Hematopoietic multipotent progenitor cell treated with erythropoietin and hydrocortisone succinate and interleukin-3 and kit ligand, for 17 days (in vitro differentiated cells): ENCODE measurements around the gene LRRC4B.

Source experiments
- DNase-seq: peaks from one replicate; pipeline ENCODE4 v3.0.0-alpha.2; 2015; ENCODE audit warnings: low spot score

The LRRC4B gene

DNA sequence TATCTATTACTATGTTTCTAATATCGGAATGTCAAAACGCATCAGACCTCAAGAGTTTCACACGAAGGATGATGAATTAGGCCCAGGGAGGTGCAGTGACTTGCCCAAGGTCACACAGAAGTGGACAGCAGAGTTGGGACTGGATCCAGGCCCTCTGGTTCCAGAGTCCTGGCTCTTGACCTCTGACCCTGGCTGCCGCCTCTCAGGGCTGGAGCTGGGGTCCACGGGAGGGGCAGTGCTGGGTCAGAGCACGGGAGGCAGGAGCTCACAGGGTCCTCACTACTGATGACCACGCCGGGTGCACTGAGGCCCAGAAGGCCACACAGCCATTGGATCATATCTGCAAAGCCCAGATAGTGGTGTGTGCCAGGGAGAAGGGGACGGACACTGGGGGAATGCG is 45.4 kb downstream of the LRRC4B start:
- DNase-seq, result no peak

DNA sequence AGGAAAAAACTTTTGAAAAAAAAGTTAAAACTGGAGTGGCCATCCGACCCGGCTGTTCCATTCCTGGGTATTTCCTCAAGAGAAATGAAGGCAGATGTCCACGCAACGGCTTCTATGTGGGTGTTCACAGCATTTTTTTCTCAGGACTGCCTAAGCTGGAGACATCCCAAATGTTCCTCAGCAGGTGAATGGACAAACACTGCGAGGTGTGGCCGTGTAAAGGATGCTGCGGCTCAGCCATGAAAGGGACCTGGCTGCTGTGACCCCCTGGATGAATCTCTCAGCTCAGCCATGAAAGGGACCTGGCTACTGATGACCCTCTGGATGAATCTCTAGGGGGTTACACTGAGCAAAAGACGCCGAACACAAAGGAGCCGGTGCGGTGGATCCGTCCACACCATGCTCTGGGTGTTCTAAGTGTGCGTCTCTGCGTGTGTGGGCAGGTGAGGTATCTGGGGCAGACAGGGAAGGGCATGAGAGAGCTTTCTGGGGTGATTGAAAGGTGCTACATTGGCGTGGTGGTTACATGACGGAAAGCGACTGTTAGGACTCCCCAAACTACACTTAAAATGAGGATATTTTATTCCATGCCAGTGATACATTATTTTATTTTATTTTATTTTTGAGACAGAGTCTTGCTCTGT is 47.3 kb downstream of the LRRC4B start:
- DNase-seq, result no peak

- DNase-seq, result no peak
Measured at GRCh38 chr19:50519006-50519575, 49.1 kb downstream of the LRRC4B start.

DNA sequence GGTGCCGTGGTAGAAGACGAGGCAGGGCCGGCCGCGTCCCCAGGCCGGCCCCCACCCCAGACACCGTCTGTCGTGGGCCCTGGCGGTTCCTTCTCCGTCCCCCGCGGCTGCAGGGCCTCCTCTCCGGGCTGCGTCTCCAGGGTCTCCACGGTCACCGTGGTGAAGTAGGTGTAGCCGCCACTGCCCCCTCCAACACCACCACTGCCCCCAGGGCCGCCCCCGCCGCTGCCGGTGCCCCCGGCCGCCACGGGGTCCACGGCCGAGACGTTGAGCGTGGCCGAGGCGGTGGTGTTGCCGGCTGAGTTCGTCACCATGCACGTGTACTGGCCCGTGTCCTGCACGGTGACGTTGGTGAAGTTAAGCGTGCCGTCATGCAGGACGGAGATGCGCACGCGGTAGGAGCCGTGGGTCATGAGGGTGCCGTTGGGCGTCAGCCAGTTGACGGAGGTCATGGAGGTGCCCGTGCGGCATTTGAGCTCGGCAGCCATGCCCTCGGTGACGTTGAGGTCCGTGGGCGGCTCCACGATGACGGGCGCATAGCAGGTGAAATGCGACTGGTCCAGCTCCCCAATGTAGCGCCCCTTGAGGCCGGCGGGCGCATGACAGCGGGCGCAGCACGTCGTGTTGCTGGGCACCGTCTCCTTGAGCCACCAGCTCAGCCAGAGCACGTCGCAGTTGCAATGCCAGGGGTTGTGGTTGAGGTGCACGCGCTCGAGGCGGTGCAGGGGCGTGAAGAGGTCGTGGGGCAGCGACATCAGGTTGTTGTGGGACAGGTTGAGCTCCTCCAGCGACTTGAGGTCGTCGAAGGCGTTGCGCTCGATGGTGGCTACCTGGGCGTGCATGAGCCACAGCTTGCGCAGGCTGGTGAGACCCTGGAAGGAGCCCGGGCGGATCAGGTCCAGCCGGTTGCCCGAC is 49.9 kb downstream of the LRRC4B start:
- DNase-seq, result no peak

DNA sequence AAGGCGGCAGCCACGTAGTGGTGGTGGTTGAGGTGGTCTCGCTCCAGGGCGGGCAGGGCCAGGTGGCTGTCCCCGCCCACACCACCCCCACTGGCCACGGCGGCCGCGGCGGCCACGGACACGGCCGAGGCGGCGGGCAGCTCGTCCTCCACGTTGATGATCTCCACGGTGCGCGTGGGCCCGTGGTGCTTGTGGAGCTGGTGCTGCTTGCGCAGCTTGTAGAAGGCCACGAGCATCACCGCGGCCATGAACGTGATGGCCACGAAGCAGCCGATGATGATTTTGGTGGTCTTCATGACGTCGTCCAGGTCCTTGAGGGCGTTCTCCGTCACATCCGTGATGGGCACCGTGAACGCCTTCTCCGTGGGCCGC is 50.5 kb downstream of the LRRC4B start:
- no peak for DNase-seq

DNA sequence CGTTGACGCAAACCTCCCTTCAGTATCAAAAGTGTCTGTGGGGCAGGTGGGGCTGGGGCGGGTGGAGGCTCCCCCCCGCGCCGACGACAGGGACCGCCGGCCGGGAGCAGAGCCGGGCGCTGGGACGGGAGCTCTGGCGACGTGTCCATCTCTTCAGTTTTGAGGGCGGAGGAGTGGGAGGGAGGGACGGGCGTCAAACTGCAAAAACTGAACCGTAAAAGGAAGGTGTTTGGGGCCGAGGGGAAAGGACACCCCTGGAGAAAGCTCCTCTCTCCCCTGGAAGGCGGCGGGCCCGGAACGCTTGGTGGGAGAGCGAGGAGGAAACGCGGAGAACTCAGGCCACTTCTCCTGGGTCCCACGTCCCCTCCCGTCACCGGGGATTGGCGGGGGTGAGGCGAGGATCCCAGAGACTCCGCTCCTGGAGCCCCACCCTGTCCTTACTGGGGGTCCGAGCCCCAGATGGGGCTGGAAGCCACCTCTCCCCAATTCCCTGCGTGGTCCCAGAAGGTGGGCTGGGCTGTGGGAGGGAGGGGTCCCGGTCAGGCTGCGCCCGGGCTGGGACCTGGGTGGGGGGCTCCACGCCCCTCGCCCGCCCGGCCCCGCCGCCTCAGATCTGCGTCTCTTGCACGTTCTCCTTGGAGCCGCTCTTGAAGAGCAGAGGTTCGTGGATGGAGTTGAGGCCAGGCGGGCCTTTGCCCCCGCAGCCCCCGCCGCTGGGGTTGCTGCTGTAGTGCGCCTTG is 51.1 kb downstream of the LRRC4B start:
- no peak for DNase-seq

DNA sequence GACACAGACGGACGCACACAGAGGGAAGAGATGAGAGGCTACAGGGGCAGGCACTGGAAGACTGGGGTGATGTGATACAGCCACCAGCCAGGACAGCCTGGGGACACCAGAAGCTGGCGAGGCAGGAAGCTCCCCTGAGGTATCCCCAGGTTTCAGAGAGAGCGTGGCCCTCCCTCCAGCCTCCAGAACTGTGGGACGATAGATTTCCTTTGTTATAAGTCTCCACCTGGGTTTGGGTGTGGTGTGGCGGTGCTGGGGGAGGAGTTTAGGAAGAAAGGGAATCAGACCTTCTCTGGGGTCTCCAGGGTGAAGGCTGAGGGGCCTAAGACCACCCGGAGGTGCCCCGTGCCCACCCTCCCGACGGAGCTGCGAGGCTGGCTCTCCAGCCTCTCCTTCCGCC is 51.8 kb downstream of the LRRC4B start:
- DNase-seq, result no peak

DNA sequence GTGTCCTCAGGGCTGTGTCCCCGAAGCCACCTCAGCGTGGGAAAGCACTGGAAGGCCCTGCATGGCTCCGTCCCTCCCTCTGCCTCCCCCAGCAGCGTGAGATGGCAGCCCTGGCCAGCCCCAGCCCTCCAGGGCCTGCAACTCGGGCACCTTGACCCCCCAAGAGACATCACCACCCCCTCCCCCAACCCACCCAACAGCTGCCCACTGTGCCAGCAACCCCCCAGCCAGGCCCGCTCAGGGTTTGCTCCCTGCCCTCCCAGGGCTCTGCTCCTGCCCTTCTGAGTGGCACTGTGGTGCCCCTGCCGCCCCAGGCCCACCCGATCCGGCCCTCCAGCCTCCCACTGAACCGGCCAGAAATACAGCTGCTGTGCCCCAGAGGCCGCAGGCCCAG is 53.1 kb downstream of the LRRC4B start:
- DNase-seq, result no peak

DNA sequence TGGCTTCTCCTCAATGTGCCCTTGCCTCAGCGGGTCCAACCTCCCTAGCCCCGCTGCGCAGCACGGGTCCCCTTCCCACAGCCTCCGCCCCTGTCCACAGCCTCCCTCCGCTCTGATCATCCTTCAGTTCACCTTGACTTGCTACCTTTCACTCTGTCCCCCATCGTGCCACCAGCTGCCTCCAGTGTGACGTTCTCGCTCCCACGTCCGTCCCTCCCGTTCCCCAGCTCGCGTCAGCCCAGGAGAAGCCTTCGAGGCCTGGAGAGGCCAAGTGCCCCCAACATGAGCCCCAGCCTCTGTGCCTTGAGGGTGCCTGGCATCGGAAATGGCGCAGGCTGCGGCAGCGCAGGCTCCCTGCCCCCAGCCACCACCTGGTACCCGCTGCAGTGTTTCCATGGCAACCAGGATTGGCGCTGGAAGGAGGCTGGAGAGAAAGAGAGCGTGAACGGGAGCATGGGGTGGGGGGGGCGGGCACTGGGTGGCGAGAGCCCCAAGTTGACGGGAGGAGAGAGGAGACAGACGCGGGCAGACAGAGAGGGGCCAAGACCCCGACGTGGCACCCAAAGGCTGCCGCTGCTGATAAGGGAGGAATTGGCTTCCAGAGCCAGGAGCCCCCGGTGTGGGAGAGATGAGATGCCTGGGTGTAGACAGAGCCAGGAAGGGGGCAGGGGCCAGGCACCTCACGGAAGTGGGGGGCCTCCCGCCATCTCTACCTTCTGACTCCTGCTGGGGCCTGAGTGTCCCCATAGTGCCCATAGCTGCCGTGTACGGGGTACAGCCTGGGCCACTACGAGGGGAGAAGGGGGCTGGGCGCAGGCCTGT is 53.7 kb downstream of the LRRC4B start:
- DNase-seq, result no peak

- DNase-seq, result no peak
Measured at GRCh38 chr19:50513746-50514345, 54.4 kb downstream of the LRRC4B start, which contains the start of gene ASPDH. Gene ASPDH, minus strand, starts transcription at chr19:50513913. Its CDS starts 90 bp downstream, at chr19:50513823.

DNA sequence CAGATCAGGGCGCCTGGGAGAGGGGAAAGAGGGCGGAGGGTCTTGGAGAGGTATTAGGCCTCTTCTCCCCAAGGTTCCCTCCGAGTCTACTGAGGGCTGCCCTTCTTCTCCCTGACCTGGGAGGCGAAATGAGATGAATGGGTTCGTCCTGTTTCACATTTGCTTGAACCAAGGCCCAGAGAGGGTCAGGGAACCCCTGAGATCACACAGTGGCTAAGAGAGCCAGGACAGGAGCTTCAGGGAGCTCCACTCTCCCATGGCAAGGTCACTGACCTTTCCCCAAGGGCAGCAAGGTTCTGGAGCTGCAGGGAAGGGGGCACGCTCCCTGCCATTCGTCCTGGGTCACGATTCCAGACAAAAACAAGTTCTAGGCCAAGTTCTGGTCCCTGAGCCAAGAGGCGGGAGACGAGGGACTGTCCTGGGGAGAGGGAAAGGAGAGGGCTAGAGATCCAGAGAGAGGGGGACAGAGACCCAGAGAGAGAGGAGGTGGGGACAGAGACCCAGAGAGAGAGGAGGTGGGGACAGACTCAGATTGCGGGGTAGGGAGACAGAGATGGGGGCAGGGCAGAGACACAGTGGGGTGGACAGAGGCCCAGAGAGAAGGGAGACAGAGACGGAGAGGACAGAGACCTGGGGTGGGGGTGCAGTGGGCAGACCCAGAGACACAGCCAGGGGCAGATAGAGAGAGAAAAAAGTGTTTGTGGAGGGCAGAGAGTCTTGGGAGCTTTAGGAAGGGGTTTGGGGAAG is 55.1 kb downstream of the LRRC4B start:
- DNase-seq, result no peak

- no peak for DNase-seq
Measured at GRCh38 chr19:50512112-50512998, 55.9 kb downstream of the LRRC4B start.

- DNase-seq, result peak; percentile 97
Measured at GRCh38 chr19:50511069-50511822, 57.0 kb downstream of the LRRC4B start, which contains the start of gene JOSD2. Gene JOSD2, minus strand, starts transcription at chr19:50511191. Its CDS starts 760 bp downstream, at chr19:50510431.

GRCh38 chr19:50510700-50511068 is 57.6 kb downstream of the LRRC4B start:
- DNase-seq, result no peak

- DNase-seq, result no peak
Measured at GRCh38 chr19:50510121-50510670, 58.0 kb downstream of the LRRC4B start.

DNA sequence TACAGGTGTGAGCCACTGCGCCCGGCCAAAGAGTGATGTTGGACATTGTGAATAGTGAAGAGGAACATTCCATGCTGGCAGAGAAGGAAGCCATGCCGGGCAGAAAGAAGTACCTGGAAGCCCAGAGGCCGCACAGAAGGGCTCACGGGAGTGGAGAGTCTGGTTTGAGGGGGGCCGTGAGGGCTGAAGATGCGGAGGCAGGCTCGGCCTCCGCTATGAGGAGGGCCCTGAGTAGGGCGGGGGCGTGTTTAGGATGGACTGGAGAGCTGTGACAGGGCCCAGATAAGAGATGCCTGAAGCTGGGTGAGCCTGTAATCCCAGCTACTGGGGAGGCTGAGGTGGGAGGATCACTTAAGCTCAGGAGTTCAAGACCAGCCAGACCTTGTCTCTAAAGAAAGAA is 58.9 kb downstream of the LRRC4B start:
- no peak for DNase-seq

GRCh38 chr19:50508843-50509190 is 59.4 kb downstream of the LRRC4B start:
- DNase-seq, result no peak

DNA sequence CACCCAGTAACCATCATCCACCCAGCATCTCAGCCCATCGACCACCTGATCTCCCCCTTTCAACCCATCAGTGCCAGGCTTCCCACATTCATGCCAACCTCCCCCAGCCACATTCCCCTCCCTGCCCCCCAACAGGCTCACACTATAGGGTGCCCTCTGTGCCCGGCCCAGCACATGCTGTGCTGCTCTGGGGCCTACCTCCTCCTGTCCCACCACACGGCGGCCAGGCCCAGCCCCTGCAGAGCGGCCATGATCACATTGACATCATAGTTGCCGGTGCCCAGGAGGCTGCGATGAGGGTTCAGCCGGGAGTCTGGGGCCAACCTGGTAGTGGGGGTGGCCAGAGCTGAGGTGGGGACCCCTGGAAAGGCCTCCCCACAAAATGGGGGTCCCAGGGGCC is 60.9 kb downstream of the LRRC4B start:
- DNase-seq, result no peak
